NAMALWA (cell line): ENCODE measurements around the gene NAALADL2.

Experiments
- DNase-seq: peaks from one replicate; pipeline ENCODE4 v3.0.0-alpha.2; 2015; ENCODE audit warnings: low spot score

NAALADL2 gene

GRCh38 chr3:175857666-175858270 lies 998.6 kb downstream of the NAALADL2 start:
- no peak for DNase-seq
